Neural cell (in vitro differentiated cells): ENCODE data around the gene EPHA6. TPM values are rescaled to one million over a fixed set of nuclear protein-coding genes. Genes with fewer than 3 reads are reported as not detected.

ENCODE experiments used
- H2AFZ ChIP-seq: fragments of 200-600, 300-800 bp; sonication (generic), shearing (Covaris generic); 2 replicates; pipeline ENCODE4 v1.6.0; 2014; ENCODE audit warnings: low read depth, mild to moderate bottlenecking, antibody characterized with exemption, low read length, moderate library complexity
- H3F3A ChIP-seq: fragments of 200-600 bp; shearing (Covaris generic); 2 replicates; pipeline ENCODE4 v1.6.1; 2016; ENCODE audit warnings: mild to moderate bottlenecking, moderate library complexity, mixed read lengths, antibody characterized with exemption, low read length; ENCODE audit not compliant: insufficient read depth, poor library complexity, severe bottlenecking
- H3K27ac ChIP-seq: fragments of 200-600, 300-800 bp; sonication (generic), shearing (Covaris generic); 2 replicates; pipeline ENCODE4 v1.5.1; 2014; ENCODE audit warnings: mild to moderate bottlenecking, low read length, moderate library complexity
- H3K27me3 ChIP-seq: fragments of 300-800, 200-600 bp; sonication (generic), shearing (Covaris generic); 2 replicates; pipeline ENCODE4 v1.6.0; 2014; ENCODE audit warnings: mild to moderate bottlenecking, low read depth, low read length, moderate library complexity; ENCODE audit not compliant: insufficient read depth
- H3K36me3 ChIP-seq: fragments of 300-800, 200-600 bp; sonication (generic), shearing (Covaris generic); 2 replicates; pipeline ENCODE4 v1.5.1; 2014; ENCODE audit warnings: mild to moderate bottlenecking, antibody characterized with exemption, low read length, moderate library complexity; ENCODE audit not compliant: insufficient read depth
- H3K4me2 ChIP-seq: fragments of 300-800, 200-600 bp; sonication (generic), shearing (Covaris generic); 2 replicates; pipeline ENCODE4 v1.6.0; 2014; ENCODE audit warnings: mild to moderate bottlenecking, low read length
- H3K4me3 ChIP-seq: fragments of 300-800, 200-600 bp; sonication (generic), shearing (Covaris generic); 2 replicates; pipeline ENCODE4 v1.5.1; 2014; ENCODE audit warnings: mild to moderate bottlenecking, low read length, moderate library complexity
- H3K79me2 ChIP-seq: fragments of 200-600 bp; shearing (Covaris generic); replicated peaks from 2 replicates; pipeline ENCODE4 v1.6.0; 2014; ENCODE audit warnings: mild to moderate bottlenecking, low read length, moderate library complexity; ENCODE audit not compliant: insufficient read depth
- H3K9ac ChIP-seq: fragments of 300-800, 200-600 bp; sonication (generic), shearing (Covaris generic); 2 replicates; pipeline ENCODE4 v1.6.1; 2016; ENCODE audit warnings: mild to moderate bottlenecking, low read length, mixed read lengths
- H3K9me2 ChIP-seq: fragments of 200-600 bp; shearing (Covaris generic); 2 replicates; pipeline ENCODE4 v1.6.1; 2016; ENCODE audit warnings: mild to moderate bottlenecking, low read length, mixed read lengths; ENCODE audit not compliant: insufficient read depth
- H3K9me3 ChIP-seq: fragments of 200-600, 300-800 bp; sonication (generic), shearing (Covaris generic); 2 replicates; pipeline ENCODE4 v1.6.1; 2016; ENCODE audit warnings: mild to moderate bottlenecking, mixed run types, low read length, moderate library complexity, mixed read lengths
- H4K20me1 ChIP-seq: fragments of 200-600 bp; shearing (Covaris generic); 2 replicates; pipeline ENCODE4 v1.6.1; 2016; ENCODE audit warnings: mild to moderate bottlenecking, mixed run types; ENCODE audit not compliant: insufficient read depth
- CTCF ChIP-seq: fragments of 450-650 bp; IDR thresholded peaks from 2 replicates; pipeline ENCODE4 v1.5.1; 2014; ENCODE audit warnings: antibody characterized with exemption, mild to moderate bottlenecking, moderate library complexity; ENCODE audit not compliant: poor library complexity, severe bottlenecking
- EP300 ChIP-seq: fragments of 450-650 bp; conservative IDR thresholded peaks from 2 replicates; pipeline ENCODE4 v1.6.1; 2014; ENCODE audit warnings: antibody characterized with exemption, mild to moderate bottlenecking, moderate library complexity; ENCODE audit not compliant: poor library complexity, severe bottlenecking
- EZH2 ChIP-seq: fragments of 200-600, 300-800 bp; shearing (Covaris generic), sonication (generic); IDR thresholded peaks from 2 replicates; pipeline ENCODE4 v1.6.1; 2014; ENCODE audit warnings: antibody characterized with exemption, low read length, borderline replicate concordance, mild to moderate bottlenecking; ENCODE audit not compliant: insufficient read depth, poor library complexity, severe bottlenecking
- MXI1 ChIP-seq: fragments of 450-650 bp; conservative IDR thresholded peaks from 2 replicates; pipeline ENCODE4 v1.6.1; 2014; ENCODE audit warnings: antibody characterized with exemption, mild to moderate bottlenecking; ENCODE audit not compliant: poor library complexity, severe bottlenecking
- POLR2AphosphoS5 ChIP-seq: IDR thresholded peaks from 2 replicates; pipeline ENCODE4 v1.6.1; 2012
- RAD21 ChIP-seq: fragments of 450-650 bp; conservative IDR thresholded peaks from 2 replicates; pipeline ENCODE4 v1.6.1; 2014; ENCODE audit warnings: antibody characterized with exemption, mild to moderate bottlenecking, moderate library complexity
- SMC3 ChIP-seq: fragments of 450-650 bp; conservative IDR thresholded peaks from 2 replicates; pipeline ENCODE4 v1.6.1; 2014; ENCODE audit warnings: antibody characterized with exemption, mild to moderate bottlenecking, moderate library complexity; ENCODE audit not compliant: poor library complexity
- TAF1 ChIP-seq: IDR thresholded peaks from 2 replicates; pipeline ENCODE4 v1.6.1; 2012; ENCODE audit warnings: low read depth
- polyA plus RNA-seq: library from polyadenylated mRNA; depleted of rRNA; stranded (reverse); fragments of >200 nt; gene quantifications from 2 replicates; pipeline ENCODE4 v1.2.3, GENCODE V29; 2014
- TF ChIP-seq, protein P1 (sequence below): IDR thresholded peaks from 2 replicates; pipeline ENCODE4 v1.6.1; 2012; ENCODE audit warnings: borderline replicate concordance

The EPHA6 gene
- polyA plus RNA-seq, 1 donor from 2014 or later, result 0.56 TPM

DNA sequence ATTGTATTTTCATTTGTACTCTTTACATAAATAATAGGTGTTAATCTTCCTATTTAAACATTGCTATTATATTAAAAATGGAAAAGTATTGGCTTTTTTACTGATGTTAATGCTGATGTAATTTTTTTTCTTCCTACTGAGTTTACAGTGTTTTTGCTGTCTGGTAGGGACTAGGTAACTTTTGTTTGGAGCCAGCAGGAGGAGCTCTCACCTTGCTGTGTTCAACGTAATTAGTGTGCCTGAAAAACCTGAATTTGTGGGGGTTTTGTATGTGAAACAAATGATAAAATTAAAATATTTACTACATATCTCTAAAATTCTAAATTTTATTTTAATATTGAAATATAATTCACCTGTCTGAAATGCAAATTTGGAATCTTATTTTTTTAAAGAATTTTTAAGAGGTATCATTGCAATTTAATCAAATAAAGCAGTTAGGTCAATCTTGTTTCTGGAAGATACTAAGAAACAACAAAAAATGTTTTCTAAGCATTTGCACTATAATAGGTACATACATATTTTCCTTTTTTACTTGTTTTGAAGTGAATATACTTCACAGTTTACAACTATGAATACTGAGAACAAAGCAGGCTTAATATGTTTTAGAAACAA, 48.8 kb downstream of the EPHA6 start:
- H3K9me3 ChIP-seq, result no peaks in the 10 kb centered on the region
- H3K9me2 ChIP-seq, result no peaks in the 10 kb centered on the region
- no peaks in the 10 kb centered on the region for H3K27me3 ChIP-seq
- H3K9ac ChIP-seq, result no peak overlapping the region
- TF ChIP-seq TAF1, result no peak
- no peak for TF ChIP-seq POLR2AphosphoS5
- no peak for TF ChIP-seq MXI1
- TF ChIP-seq SMC3, result peak; percentile 89
- peak; percentile 88 for TF ChIP-seq RAD21
- TF ChIP-seq, protein P1, sequence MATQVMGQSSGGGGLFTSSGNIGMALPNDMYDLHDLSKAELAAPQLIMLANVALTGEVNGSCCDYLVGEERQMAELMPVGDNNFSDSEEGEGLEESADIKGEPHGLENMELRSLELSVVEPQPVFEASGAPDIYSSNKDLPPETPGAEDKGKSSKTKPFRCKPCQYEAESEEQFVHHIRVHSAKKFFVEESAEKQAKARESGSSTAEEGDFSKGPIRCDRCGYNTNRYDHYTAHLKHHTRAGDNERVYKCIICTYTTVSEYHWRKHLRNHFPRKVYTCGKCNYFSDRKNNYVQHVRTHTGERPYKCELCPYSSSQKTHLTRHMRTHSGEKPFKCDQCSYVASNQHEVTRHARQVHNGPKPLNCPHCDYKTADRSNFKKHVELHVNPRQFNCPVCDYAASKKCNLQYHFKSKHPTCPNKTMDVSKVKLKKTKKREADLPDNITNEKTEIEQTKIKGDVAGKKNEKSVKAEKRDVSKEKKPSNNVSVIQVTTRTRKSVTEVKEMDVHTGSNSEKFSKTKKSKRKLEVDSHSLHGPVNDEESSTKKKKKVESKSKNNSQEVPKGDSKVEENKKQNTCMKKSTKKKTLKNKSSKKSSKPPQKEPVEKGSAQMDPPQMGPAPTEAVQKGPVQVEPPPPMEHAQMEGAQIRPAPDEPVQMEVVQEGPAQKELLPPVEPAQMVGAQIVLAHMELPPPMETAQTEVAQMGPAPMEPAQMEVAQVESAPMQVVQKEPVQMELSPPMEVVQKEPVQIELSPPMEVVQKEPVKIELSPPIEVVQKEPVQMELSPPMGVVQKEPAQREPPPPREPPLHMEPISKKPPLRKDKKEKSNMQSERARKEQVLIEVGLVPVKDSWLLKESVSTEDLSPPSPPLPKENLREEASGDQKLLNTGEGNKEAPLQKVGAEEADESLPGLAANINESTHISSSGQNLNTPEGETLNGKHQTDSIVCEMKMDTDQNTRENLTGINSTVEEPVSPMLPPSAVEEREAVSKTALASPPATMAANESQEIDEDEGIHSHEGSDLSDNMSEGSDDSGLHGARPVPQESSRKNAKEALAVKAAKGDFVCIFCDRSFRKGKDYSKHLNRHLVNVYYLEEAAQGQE, result no peak
- TF ChIP-seq EP300, result no peak
- peak; percentile 78 for TF ChIP-seq CTCF
- no peak overlapping the region for H3K4me2 ChIP-seq
- H4K20me1 ChIP-seq, result no peaks in the 10 kb centered on the region
- H3K27ac ChIP-seq, result no peak overlapping the region
- H2AFZ ChIP-seq, result no peak overlapping the region
- no peaks in the 10 kb centered on the region for H3K79me2 ChIP-seq
- no peaks in the 10 kb centered on the region for H3F3A ChIP-seq
- no peak overlapping the region for H3K4me3 ChIP-seq
- no peaks in the 10 kb centered on the region for H3K36me3 ChIP-seq

DNA sequence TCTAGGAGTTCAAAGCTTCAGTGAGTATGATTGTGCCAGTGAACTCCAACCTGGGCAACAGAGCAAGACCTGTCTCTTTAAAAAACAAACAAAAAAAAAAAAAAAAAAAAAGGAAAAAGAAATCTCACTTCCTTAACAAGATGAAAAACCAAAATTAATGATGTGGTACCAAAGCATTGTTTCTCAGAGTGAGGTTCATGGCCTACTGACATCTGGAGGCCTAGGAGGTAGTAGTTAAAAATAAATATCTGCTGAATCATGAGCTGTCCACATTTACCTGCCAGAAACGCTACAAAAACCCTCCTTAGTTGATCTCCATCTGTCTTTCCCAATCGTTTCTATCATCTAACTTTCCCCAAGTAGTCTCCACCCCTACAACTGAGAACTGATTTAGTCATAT, 51.2 kb downstream of the EPHA6 start:
- no peaks in the 10 kb centered on the region for H3K79me2 ChIP-seq
- no peaks in the 10 kb centered on the region for H3K9me3 ChIP-seq
- no peak overlapping the region for H3K4me2 ChIP-seq
- no peaks in the 10 kb centered on the region for H4K20me1 ChIP-seq
- H3K27ac ChIP-seq, result no peak overlapping the region
- no peaks in the 10 kb centered on the region for H3F3A ChIP-seq
- no peaks in the 10 kb centered on the region for H3K27me3 ChIP-seq
- no peaks in the 10 kb centered on the region for H3K36me3 ChIP-seq
- H2AFZ ChIP-seq, result no peak overlapping the region
- TF ChIP-seq POLR2AphosphoS5, result no peak
- no peak for TF ChIP-seq EP300
- no peak for TF ChIP-seq MXI1
- no peak for TF ChIP-seq TAF1
- no peak for TF ChIP-seq CTCF
- no peak for TF ChIP-seq SMC3
- TF ChIP-seq, protein P1, result no peak
- TF ChIP-seq RAD21, result no peak
- no peak for TF ChIP-seq EZH2
- no peak overlapping the region for H3K9ac ChIP-seq
- no peak overlapping the region for H3K4me3 ChIP-seq
- no peaks in the 10 kb centered on the region for H3K9me2 ChIP-seq
